ENCODE data around the gene MXD3. TPM values are rescaled to one million over a fixed set of nuclear protein-coding genes. Genes with fewer than 3 reads are reported as not detected.

MXD3 gene
- total RNA-seq, 1 donor from 2014 or later, result 17.3 TPM

- peaks cover 11% of the 10 kb centered on the region for H3K27me3 Mint-ChIP-seq (ENCODE audit: unreplicated experiment)
- H3K9me3 Mint-ChIP-seq (ENCODE audit: unreplicated experiment), result peaks cover 4% of the 10 kb centered on the region
- DNase-seq, result no peak
- H3K4me3 Mint-ChIP-seq (ENCODE audit: unreplicated experiment), result peak overlapping the region; percentile 38
- H3K4me1 Mint-ChIP-seq (ENCODE audit: low read depth, unreplicated experiment), result peaks cover 22% of the 10 kb centered on the region
- H3K36me3 Mint-ChIP-seq (ENCODE audit: unreplicated experiment), result peaks cover under 1% of the 10 kb centered on the region
- no peak for TF ChIP-seq CTCF (IDR thresholded peaks at IDR 0.05; ENCODE audit: partially characterized antibody, unreplicated experiment)
- peak overlapping the region; percentile 83 for H3K27ac Mint-ChIP-seq (ENCODE audit: unreplicated experiment)
Measured at GRCh38 chr5:177330991-177331842, 19.5 kb upstream of the MXD3 start.

- Mint-ChIP-seq H3K36me3 (ENCODE audit: unreplicated experiment) (no peaks in the 10 kb centered on the region), H3K27me3 (ENCODE audit: unreplicated experiment) (peaks cover 8% of the 10 kb centered on the region), H3K4me1 (ENCODE audit: low read depth, unreplicated experiment) (peaks cover 22% of the 10 kb centered on the region), H3K4me3 (ENCODE audit: unreplicated experiment) (no peak overlapping the region), H3K27ac (ENCODE audit: unreplicated experiment) (no peak overlapping the region), H3K9me3 (ENCODE audit: unreplicated experiment) (peaks cover 5% of the 10 kb centered on the region)
- DNase-seq, result no peak
- TF ChIP-seq CTCF (IDR thresholded peaks at IDR 0.05; ENCODE audit: partially characterized antibody, unreplicated experiment), result no peak
Measured at GRCh38 chr5:177329883-177330282, 18.2 kb upstream of the MXD3 start.

- Mint-ChIP-seq H3K36me3 (ENCODE audit: unreplicated experiment) (no peaks in the 10 kb centered on the region), H3K27me3 (ENCODE audit: unreplicated experiment) (peaks cover 8% of the 10 kb centered on the region), H3K9me3 (ENCODE audit: unreplicated experiment) (peaks cover 1% of the 10 kb centered on the region), H3K27ac (ENCODE audit: unreplicated experiment) (no peak overlapping the region), H3K4me1 (ENCODE audit: low read depth, unreplicated experiment) (peaks cover 19% of the 10 kb centered on the region), H3K4me3 (ENCODE audit: unreplicated experiment) (no peak overlapping the region)
- DNase-seq, result no peak
- TF ChIP-seq CTCF (IDR thresholded peaks at IDR 0.05; ENCODE audit: partially characterized antibody, unreplicated experiment), result no peak
Measured at GRCh38 chr5:177328545-177329231, 17.0 kb upstream of the MXD3 start.

GRCh38 chr5:177327539-177328522 is 16.1 kb upstream of the MXD3 start:
- Mint-ChIP-seq H3K4me1 (ENCODE audit: low read depth, unreplicated experiment) (peaks cover 13% of the 10 kb centered on the region), H3K27ac (ENCODE audit: unreplicated experiment) (no peak overlapping the region), H3K4me3 (ENCODE audit: unreplicated experiment) (no peak overlapping the region), H3K27me3 (ENCODE audit: unreplicated experiment) (peaks cover 8% of the 10 kb centered on the region), H3K9me3 (ENCODE audit: unreplicated experiment) (peaks cover 1% of the 10 kb centered on the region), H3K36me3 (ENCODE audit: unreplicated experiment) (no peaks in the 10 kb centered on the region)
- DNase-seq, result no peak
- no peak for TF ChIP-seq CTCF (IDR thresholded peaks at IDR 0.05; ENCODE audit: partially characterized antibody, unreplicated experiment)
